ENCODE measurements around the gene ENTR1.
"Not testable (repeated sequence)": the region's sequence is repeated elsewhere in the genome, so short reads cannot be mapped to it uniquely, and the experiment has no call there.

The ENTR1 gene

DNA sequence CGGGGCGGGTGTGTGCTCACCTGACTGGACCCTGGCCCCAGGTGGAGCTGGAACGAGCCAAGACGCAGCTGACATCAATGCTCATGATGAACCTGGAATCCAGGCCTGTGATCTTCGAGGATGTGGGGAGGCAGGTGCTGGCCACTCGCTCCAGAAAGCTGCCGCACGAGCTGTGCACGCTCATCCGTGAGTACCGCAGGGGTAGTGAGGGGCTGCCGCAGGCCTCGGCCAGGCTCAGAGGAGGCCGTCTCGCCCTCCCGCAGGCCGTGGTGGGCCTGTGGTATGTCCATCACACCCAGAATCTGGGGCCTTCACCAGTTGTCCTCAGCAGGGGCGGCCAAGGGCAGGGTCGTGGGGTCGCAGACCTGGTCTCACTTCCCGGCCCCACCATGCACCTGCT lies 11.4 kb upstream of the ENTR1 start:
- no peak for DNase-seq (ENCODE audit: low read depth in 2 of 2, low spot score in 1 of 2)

- DNase-seq (ENCODE audit: low read depth in 2 of 2, low spot score in 1 of 2): no peak
These were observed 8.6 kb upstream of the ENTR1 start for GRCh38 chr9:136419092-136419420.

DNA sequence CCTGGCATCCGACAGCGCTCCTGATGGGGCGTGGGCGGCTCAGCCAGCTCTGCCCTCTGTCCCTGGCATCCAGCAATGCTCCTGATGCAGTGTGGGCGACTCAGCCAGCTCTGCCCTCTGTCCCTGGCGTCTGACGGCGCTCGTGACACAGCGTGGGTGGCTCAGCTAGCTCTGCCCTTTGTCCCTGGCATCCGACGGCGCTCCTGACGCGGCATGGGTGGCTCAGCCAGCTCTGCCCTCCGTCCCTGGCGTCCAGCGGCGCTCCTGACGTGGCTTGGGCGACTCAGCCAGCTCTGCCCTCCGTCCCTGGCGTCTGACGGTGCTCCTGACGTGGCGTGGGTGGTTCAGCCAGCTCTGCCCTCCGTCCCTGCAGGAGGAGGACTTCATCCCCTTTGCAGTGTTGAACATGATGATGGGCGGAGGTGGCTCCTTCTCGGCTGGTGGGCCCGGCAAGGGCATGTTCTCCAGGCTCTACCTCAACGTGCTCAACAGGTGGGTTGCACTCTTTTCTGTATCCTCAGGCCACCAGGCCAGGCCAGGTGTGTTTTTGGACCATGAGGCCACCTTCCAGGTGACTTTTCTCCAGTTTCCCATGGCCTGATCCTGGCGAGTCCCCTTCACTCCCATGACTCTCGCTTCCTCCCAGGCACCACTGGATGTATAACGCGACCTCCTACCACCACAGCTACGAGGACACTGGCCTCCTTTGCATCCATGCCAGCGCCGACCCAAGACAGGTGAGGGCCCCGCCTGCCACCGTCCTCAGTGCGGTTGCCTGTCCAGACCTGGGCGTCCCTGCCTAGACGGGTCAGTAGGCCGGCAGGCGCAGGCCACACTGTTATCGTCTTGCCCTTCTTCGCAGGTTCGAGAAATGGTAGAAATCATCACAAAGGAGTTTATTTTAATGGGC lies 8.0 kb upstream of the ENTR1 start:
- no peak for DNase-seq (ENCODE audit: low read depth in 2 of 2, low spot score in 1 of 2)

- DNase-seq (ENCODE audit: low read depth in 2 of 2, low spot score in 1 of 2): no peak
These were observed 6.5 kb upstream of the ENTR1 start for GRCh38 chr9:136416914-136417313.

- no peak for DNase-seq (ENCODE audit: low read depth in 2 of 2, low spot score in 1 of 2)
These were observed 6.0 kb upstream of the ENTR1 start for GRCh38 chr9:136416427-136416826.

DNA sequence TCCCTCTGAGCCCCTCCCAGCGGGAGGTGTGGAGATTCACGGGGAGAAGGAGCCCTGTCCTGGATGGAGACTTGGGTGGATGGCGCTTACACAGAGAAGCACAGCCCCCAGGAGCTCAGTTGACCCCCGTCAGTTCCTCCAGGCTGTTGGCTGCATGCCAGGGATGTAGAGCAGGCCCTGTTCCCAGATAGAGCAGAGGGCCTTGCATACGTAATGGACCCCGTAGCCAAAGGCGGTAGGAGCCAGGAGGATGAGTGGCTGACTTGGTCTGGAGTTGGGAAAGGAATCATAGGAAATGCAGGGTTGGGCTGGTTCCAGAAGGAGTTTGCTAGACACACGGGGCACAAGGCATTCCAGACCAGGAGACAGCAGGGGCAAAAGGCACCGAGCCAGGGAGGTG lies 2.5 kb upstream of the ENTR1 start:
- no peak for DNase-seq (ENCODE audit: low read depth in 2 of 2, low spot score in 1 of 2)

- no peak for DNase-seq (ENCODE audit: low read depth in 2 of 2, low spot score in 1 of 2)
These were observed 964 bp upstream of the ENTR1 start for GRCh38 chr9:136411378-136411777.

- DNase-seq (ENCODE audit: low read depth in 2 of 2, low spot score in 1 of 2): no peak
These were observed 608 bp downstream of the ENTR1 start for GRCh38 chr9:136409557-136410455.

DNA sequence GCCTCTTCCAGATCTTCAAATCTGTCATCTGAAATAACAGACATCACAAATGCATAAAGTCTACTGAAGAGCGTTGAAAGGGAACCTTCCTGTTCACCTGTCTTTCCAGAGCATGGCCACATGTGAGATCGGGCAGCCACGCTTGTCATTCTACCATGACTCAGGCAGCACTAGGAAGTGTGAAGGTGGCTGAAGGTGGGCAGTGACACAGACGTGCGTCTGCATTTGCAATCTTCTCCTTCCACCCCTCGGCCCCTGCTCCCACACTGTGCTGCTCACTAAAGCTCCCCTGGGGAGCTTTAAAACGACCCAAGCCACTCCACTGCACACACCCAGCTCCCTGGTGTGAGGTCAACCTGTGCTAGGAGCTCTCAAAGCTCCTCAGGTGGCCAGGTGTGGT lies 2.5 kb downstream of the ENTR1 start:
- no peak for DNase-seq (ENCODE audit: low read depth in 2 of 2, low spot score in 1 of 2)

GRCh38 chr9:136407061-136407460 lies 3.4 kb downstream of the ENTR1 start:
- DNase-seq (ENCODE audit: low read depth in 2 of 2, low spot score in 1 of 2): not testable (repeated sequence)

DNA sequence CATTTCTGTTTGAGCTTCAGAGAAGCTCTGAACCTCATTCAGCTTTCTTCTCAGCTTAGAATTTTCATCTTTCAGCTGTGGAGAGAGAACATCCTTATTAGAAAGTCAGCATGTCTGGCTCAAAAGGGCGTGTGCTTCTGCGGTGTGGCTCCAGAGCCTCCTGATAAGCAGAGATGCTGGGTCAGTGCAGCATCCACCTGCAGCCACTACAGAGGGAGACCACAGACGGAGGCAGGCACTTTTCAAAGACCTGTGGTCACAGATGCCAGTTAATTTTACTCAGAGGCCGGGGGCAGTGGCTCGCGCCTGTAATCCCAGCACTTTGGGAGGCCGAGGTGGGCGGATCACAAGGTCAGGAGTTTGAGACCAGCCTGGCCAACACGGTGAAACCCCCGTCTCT lies 4.5 kb downstream of the ENTR1 start:
- not testable (repeated sequence) for DNase-seq (ENCODE audit: low read depth in 2 of 2, low spot score in 1 of 2)

DNA sequence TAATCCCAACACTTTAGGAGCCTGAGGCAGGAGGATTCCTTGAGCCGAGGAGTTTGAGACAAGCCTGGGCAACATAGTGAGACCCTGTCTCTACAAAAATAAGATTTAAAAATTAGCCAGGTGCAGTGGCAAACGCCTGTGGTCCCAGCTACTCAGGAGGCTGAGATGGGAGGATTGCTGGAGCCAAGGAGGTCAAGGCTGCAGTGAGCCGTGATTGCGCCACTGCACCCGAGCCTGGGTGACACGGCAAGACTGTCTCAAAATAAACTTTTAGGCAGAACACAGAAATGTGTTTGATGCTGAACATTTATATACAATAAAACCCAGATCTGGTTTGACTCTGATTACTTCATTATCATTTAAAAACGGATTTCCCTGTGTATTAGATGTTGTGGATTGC lies 4.9 kb downstream of the ENTR1 start:
- DNase-seq (ENCODE audit: low read depth in 2 of 2, low spot score in 1 of 2): no peak

DNA sequence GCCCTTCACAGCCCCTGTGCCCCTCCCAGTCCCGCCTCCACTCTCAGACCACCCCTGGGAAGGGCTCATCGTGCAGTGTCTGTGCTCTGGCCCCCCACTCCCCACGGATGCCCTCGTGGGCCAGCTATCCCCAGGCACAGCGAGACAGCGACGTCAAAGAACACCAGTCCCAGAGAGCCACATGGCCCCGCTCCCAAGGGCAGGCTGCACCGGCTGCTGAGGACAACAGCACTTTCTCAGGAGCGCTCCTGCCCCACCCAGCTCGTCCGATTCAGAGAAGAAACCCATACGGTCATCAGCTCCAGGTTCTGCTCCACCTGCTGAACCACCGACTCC lies 5.6 kb downstream of the ENTR1 start:
- DNase-seq (ENCODE audit: low read depth in 2 of 2, low spot score in 1 of 2): no peak

- DNase-seq (ENCODE audit: low read depth in 2 of 2, low spot score in 1 of 2): no peak
These were observed 6.3 kb downstream of the ENTR1 start for GRCh38 chr9:136403915-136404800.

- DNase-seq (ENCODE audit: low read depth in 2 of 2, low spot score in 1 of 2): peak; percentile 20 to 52
These were observed 6.9 kb downstream of the ENTR1 start for GRCh38 chr9:136403538-136403914.

- DNase-seq (ENCODE audit: low read depth in 2 of 2, low spot score in 1 of 2): no peak
These were observed 8.3 kb downstream of the ENTR1 start for GRCh38 chr9:136402067-136402466.

GRCh38 chr9:136401173-136401922 lies 9.1 kb downstream of the ENTR1 start:
- no peak for DNase-seq (ENCODE audit: low read depth in 2 of 2, low spot score in 1 of 2)

DNA sequence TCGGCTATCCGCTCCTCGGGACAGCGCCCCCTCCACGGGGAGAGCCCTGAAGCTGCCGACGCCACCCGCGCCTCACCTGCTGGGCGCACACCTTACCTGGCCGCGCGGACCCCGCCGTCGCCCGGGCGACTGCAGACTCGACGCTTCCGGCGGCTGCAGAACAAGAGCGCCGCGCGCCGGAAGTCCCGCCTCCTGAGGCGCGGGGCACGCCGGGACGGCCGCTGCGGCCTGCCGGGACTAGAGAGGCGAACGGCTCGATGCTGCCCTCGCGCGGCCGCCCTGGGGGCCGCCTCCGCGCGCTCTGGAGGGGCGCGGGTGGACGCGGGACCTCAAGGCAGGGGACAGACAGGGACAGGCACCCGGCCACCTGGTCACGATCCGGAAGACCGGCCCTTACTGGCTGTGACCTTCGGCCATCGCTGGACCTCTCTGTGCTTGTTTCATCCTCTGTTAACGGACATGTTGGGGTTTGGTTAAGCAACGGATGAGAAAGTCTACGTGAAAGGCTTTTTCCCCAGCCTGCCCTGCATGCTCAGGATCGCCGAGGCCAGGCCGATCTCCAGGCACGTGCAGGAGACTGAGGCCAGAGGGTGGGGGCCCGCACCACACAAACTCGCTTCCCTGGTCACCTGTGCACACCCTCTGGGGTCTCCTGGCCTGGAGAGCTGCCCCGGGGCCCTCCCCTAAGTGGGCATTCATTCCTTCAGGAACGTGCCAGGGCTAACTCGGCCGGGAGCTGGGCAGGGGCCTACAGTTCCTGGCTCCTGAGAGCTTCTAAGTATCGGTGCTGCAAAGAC lies 10.2 kb downstream of the ENTR1 start, which contains the start of gene SNAPC4:
Gene SNAPC4 (minus strand): TSS at position 133 of the 797 bp plus-strand sequence. CDS start 1,742 bp downstream, outside the sequence.
- DNase-seq (ENCODE audit: low read depth in 2 of 2, low spot score in 1 of 2): peak; percentile 64 to 74

DNA sequence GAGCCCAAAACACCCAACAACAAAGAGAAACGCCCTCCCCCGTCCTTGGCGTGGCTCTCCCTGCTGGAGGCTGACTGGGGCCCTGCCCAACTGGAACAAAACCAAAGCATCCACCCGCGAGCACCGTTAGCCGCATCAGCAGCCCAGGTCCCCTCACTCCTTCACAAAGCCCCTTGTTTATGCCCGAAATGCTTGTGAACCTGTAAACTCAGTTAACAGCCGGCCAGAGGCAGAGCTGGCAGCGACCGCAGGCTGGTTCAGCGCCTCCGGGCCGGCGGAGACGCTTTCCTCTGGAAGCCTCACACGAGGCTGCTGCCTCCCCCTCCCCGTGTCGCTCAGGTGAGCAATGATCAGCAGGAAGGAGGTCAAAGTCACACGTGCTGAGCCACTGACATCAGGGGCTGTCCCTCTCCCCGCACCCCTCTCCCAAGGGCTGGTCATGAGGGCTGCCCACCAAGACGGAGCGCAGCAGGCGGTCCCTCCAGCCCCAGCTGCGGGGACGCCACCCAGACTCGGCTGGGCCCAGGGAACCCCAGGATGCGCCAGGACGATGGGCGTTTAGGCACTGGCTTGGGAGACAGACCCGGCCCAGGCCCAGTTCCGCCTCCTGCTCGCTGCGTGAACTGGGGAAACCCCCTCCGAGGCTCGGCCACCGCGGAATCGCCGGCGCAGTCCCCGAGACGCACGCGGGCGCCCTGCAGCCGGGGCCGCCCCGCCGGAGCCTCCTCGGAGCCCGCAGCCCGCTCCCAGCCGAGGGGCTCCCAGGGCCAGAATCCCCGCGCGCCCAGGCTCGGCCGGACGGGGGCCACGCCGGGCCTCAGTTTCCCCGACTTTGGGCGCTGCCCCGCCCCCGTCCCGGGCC lies 11.0 kb downstream of the ENTR1 start:
- no peak for DNase-seq (ENCODE audit: low read depth in 2 of 2, low spot score in 1 of 2)

Measured in stimulated activated CD8-positive, alpha-beta memory T cell treated with anti-CD3 and anti-CD28 coated beads, Interleukin-4, amount 100 ng/mL, for 1 hour (primary cell).